Measurements from ENCODE around the gene PRKCD.

PRKCD gene

DNA sequence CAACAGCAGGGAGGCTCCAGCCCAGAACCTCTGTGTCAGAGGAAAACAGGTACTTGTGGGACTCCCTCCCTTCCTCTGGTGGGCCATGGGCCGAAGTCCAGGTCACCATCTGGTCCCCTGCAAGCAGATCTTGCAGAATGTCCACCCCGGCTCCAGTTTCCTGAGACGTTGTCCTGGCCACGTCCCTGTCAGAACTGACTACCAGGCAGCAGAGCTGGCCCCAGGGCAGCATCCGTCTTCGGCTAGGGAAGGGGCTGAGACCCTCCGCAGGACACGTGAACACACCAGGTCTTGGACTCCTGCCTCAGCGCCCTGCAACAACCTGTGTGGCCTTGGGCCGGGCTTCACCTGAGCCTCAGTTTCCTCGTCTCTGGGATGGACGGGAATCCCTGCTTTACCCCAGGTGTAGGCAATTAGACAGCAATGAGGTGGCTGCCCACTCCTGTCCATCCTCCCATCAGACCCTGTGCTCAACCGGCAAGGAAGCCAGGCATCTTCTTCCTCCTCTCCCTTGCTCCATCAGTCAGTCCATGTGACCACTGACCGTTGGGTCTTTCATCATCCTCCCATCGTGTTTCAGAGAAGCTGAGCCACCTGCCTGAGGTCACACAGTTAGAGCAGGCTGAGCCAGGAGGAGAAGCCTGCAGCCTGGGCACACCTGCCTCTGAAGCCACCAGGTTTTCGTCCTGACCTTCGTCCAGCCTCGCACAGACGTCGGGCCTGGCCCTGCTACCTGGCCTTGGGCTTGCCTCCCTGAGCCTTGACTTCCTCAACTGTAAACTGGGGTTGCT lies 8.9 kb upstream of the PRKCD start:
- H3K9ac ChIP-seq (ENCODE audit: low read depth, low read length, poor library complexity, severe bottlenecking) = no peak overlapping the region
- H3K4me3 ChIP-seq (ENCODE audit: low read length, poor library complexity, severe bottlenecking) = no peak overlapping the region
- H3K79me2 ChIP-seq (ENCODE audit: insufficient read depth, low read length) = no peaks in the 10 kb centered on the region
- H3K27me3 ChIP-seq (ENCODE audit: insufficient read depth, low read length, poor library complexity, severe bottlenecking) = no peaks in the 10 kb centered on the region
- H3K4me2 ChIP-seq (ENCODE audit: low read depth, low read length, poor library complexity, severe bottlenecking) = no peak overlapping the region
- H3K9me3 ChIP-seq (ENCODE audit: insufficient read depth, low read depth, low read length) = no peaks in the 10 kb centered on the region
- H4K20me1 ChIP-seq (ENCODE audit: insufficient read depth, low read length, poor library complexity, severe bottlenecking) = no peaks in the 10 kb centered on the region
- no peaks in the 10 kb centered on the region for H3F3A ChIP-seq (ENCODE audit: low read depth)
- no peak for TF ChIP-seq CTCF (conservative IDR thresholded peaks at IDR 0.05; ENCODE audit: low read length)
- TF ChIP-seq EZH2phosphoT487 (IDR thresholded peaks at IDR 0.05; ENCODE audit: borderline replicate concordance) = no peak
- H3K36me3 ChIP-seq (ENCODE audit: insufficient read depth, low read length) = no peaks in the 10 kb centered on the region
- H3K9me2 ChIP-seq (replicated peaks; ENCODE audit: low read depth, low read length) = no peaks in the 10 kb centered on the region
- H2AFZ ChIP-seq (ENCODE audit: low read length) = no peak overlapping the region
- H3K4me1 ChIP-seq (ENCODE audit: insufficient read depth, low read length, poor library complexity, severe bottlenecking) = no peaks in the 10 kb centered on the region

- no peak for TF ChIP-seq CTCF (conservative IDR thresholded peaks at IDR 0.05; ENCODE audit: low read length)
- no peak for TF ChIP-seq EZH2phosphoT487 (IDR thresholded peaks at IDR 0.05; ENCODE audit: borderline replicate concordance)
- Histone ChIP-seq H2AFZ (ENCODE audit: low read length) (no peak overlapping the region), H3K9me2 (replicated peaks; ENCODE audit: low read depth, low read length) (no peaks in the 10 kb centered on the region), H4K20me1 (ENCODE audit: insufficient read depth, low read length, poor library complexity, severe bottlenecking) (no peaks in the 10 kb centered on the region), H3K4me3 (ENCODE audit: low read length, poor library complexity, severe bottlenecking) (no peak overlapping the region), H3K36me3 (ENCODE audit: insufficient read depth, low read length) (no peaks in the 10 kb centered on the region), H3F3A (ENCODE audit: low read depth) (no peaks in the 10 kb centered on the region), H3K4me2 (ENCODE audit: low read depth, low read length, poor library complexity, severe bottlenecking) (no peak overlapping the region), H3K9me3 (ENCODE audit: insufficient read depth, low read depth, low read length) (no peaks in the 10 kb centered on the region), H3K9ac (ENCODE audit: low read depth, low read length, poor library complexity, severe bottlenecking) (no peak overlapping the region), H3K27me3 (ENCODE audit: insufficient read depth, low read length, poor library complexity, severe bottlenecking) (no peaks in the 10 kb centered on the region), H3K4me1 (ENCODE audit: insufficient read depth, low read length, poor library complexity, severe bottlenecking) (no peaks in the 10 kb centered on the region), H3K79me2 (ENCODE audit: insufficient read depth, low read length) (no peaks in the 10 kb centered on the region)
Observed at GRCh38 chr3:53153264-53153823, 7.7 kb upstream of the PRKCD start.

DNA sequence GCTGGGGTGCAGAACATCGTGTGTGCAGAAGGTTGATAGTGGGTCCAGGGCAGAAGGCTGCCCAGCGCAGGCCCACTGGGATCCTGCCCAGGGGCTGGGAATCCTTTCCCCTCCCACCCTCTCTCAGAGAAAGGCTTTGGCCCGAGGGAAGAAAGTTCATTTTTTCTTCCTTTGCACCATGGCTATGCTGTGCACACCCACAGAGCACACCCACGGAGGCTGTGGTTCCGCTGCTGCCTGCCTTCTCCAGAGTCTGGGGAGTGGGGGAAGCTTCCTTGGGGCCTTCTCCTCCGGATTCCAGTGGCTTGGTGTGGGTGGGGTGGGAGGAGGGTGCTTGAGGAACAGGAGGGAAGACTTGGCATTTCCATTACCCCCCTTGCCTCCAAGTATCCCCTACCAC lies 7.0 kb upstream of the PRKCD start:
- no peak overlapping the region for H3K9ac ChIP-seq (ENCODE audit: low read depth, low read length, poor library complexity, severe bottlenecking)
- H3K79me2 ChIP-seq (ENCODE audit: insufficient read depth, low read length) = no peaks in the 10 kb centered on the region
- H3K4me2 ChIP-seq (ENCODE audit: low read depth, low read length, poor library complexity, severe bottlenecking) = no peak overlapping the region
- no peak overlapping the region for H3K4me3 ChIP-seq (ENCODE audit: low read length, poor library complexity, severe bottlenecking)
- H4K20me1 ChIP-seq (ENCODE audit: insufficient read depth, low read length, poor library complexity, severe bottlenecking) = no peaks in the 10 kb centered on the region
- no peaks in the 10 kb centered on the region for H3F3A ChIP-seq (ENCODE audit: low read depth)
- H3K4me1 ChIP-seq (ENCODE audit: insufficient read depth, low read length, poor library complexity, severe bottlenecking) = no peaks in the 10 kb centered on the region
- TF ChIP-seq EZH2phosphoT487 (IDR thresholded peaks at IDR 0.05; ENCODE audit: borderline replicate concordance) (no peak), CTCF (conservative IDR thresholded peaks at IDR 0.05; ENCODE audit: low read length) (no peak)
- H2AFZ ChIP-seq (ENCODE audit: low read length) = no peak overlapping the region
- H3K27me3 ChIP-seq (ENCODE audit: insufficient read depth, low read length, poor library complexity, severe bottlenecking) = no peaks in the 10 kb centered on the region
- H3K9me3 ChIP-seq (ENCODE audit: insufficient read depth, low read depth, low read length) = no peaks in the 10 kb centered on the region
- H3K36me3 ChIP-seq (ENCODE audit: insufficient read depth, low read length) = no peaks in the 10 kb centered on the region
- H3K9me2 ChIP-seq (replicated peaks; ENCODE audit: low read depth, low read length) = no peaks in the 10 kb centered on the region

Data from Loucy (cell line).